ENCODE data around the gene TYW1B. TPM values are rescaled to one million over a fixed set of nuclear protein-coding genes. Genes with fewer than 3 reads are reported as not detected.
A peak's percentile ranks its signal among the peaks of the same experiment; 100 is the strongest.
"Not testable (repeated sequence)": the region's sequence is repeated elsewhere in the genome, so short reads cannot be mapped to it uniquely, and the experiment has no call there.

The TYW1B gene
- total and polyA plus RNA-seq, 2 donors (not counting 3 experiments of a cell fraction or from before 2014, with no cell fraction given), result 0.69 to 2.7 TPM

DNA sequence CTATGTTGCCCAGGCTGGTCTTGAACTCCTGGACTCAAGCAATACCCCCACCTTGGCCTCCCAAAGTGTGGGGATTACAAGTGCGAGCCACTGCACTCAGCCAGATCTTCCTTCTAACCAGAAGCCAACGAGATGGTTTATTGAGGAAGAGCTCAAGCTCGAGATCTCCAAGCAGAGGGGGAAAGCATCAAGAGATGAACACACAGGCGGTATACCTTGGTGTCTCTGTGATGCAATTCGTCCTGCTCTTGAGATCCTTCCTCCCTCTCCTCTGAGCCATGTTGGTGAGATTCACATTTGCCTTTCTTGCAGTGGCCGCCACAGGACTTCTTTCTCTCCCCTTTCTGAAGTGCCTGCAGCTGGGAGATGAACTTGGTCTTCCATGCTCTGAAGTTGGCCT is 21.1 kb downstream of the TYW1B start:
- H3K27me3 ChIP-seq (ENCODE audit: control insufficient read depth in 2 of 2, insufficient read depth in 2 of 2, low read length in 2 of 2); H3K27ac ChIP-seq (ENCODE audit: insufficient read depth, low read depth, low read length); H3K4me1 ChIP-seq (ENCODE audit: control insufficient read depth, extremely low read depth, insufficient read depth, low read length); H3K36me3 ChIP-seq (ENCODE audit: control insufficient read depth in 2 of 2, extremely low read depth in 1 of 2, insufficient read depth in 2 of 2, low read length in 2 of 2); DNase-seq (ENCODE audit: low read depth, low spot score); H3K9me1 ChIP-seq (replicated peaks; ENCODE audit: control insufficient read depth, extremely low read depth, insufficient read depth, low read length); H4K20me1 ChIP-seq (replicated peaks; ENCODE audit: control insufficient read depth, extremely low read depth, insufficient read depth, low read length); POLR2A ChIA-PET; BruUV-seq (replicated peaks); H3K79me2 ChIP-seq (ENCODE audit: control insufficient read depth, insufficient read depth, low read length); H2AFZ ChIP-seq (ENCODE audit: low read depth, low read length); H3K9ac ChIP-seq (replicated peaks; ENCODE audit: extremely low read depth, insufficient read depth, low read length); H3K4me2 ChIP-seq (ENCODE audit: insufficient read depth, low read length); dilution Hi-C loops (cut with MboI; ENCODE audit: extremely low pct_ligation_motif_present, low sequenced_read_pairs); H3K4me3 ChIP-seq (replicated peaks in 1 of 3; ENCODE audit: insufficient read depth in 1 of 3, low read depth in 1 of 3, low read length in 3 of 3); H3K9me3 ChIP-seq (replicated peaks; ENCODE audit: control insufficient read depth, insufficient read depth, low read length); intact Hi-C loops (cut with micrococcal nuclease): not testable (repeated sequence)
- CTCF ChIA-PET, result interaction anchor here (1.0 kb wide), 1 partner anchor 108 kb away, joined by 3 read pairs; no protein-coding TSS in a partner anchor
- peak; percentile 68 for FAIRE-seq

DNA sequence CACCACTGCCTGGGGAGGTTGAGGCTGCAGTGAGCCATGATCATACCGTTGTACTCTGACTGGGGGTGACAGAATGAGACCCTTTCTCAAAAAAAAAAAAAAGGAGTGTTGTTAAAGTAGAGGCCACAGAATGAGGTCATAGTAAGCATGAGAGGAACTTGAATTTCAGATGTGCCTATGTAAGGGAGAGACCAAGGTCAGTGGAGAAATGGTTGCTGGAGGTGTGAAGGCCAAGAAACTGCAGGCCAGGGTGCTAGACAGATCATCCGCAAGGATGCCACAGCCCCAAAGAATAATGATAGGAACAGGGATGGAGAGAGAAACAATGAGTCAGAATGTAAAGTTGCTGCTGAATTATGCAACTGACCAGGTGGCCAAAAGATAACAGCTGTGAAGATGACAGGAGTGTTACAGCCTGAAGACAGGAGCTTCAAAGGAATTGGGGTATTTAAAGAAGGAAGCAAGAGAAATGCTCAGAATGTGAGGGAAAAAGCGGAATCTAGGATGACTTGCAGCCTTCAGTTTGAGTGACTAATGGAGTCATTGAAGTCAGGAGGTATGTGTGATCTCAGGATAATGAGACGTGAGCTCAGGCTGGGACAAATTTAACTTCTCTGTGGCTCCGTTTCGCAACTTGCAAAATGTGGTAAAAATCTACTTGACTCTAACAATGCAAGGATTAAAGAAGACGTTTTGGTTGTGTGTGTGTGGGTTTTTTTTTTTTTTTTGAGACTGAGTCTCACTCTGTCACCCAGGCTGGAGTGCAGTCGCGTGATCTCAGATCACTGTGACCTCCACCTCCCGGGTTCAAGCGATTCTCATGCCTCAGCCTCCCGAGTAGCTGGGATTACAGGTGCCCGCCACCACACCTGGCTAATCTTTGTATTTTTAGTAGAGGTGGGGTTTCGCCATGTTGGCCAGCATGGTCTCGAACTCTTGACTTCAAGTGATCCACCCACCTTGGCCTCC is 22.2 kb downstream of the TYW1B start:
- DNase-seq (ENCODE audit: low read depth, low spot score) (no peak), FAIRE-seq (no peak)
- no peaks in the 10 kb centered on the region for H4K20me1 ChIP-seq (replicated peaks; ENCODE audit: control insufficient read depth, extremely low read depth, insufficient read depth, low read length)
- H3K4me2 ChIP-seq (ENCODE audit: insufficient read depth, low read length), result no peak overlapping the region
- ChIA-PET CTCF (interaction anchor here (1.0 kb wide), 1 partner anchor 109 kb away, joined by 3 read pairs; no protein-coding TSS in a partner anchor), POLR2A (no interaction called here)
- no peak overlapping the region for H3K27ac ChIP-seq (ENCODE audit: insufficient read depth, low read depth, low read length)
- H3K9me1 ChIP-seq (replicated peaks; ENCODE audit: control insufficient read depth, extremely low read depth, insufficient read depth, low read length), result no peaks in the 10 kb centered on the region
- BruUV-seq (replicated peaks), result no TSS peak
- dilution Hi-C loops (cut with MboI; ENCODE audit: extremely low pct_ligation_motif_present, low sequenced_read_pairs), result no loop called here
- H3K4me1 ChIP-seq (ENCODE audit: control insufficient read depth, extremely low read depth, insufficient read depth, low read length), result no peaks in the 10 kb centered on the region
- intact Hi-C loops (cut with micrococcal nuclease), result no loop called here
- TF ChIP-seq FOS (IDR thresholded peaks at IDR 0.05; ENCODE audit: borderline replicate concordance, insufficient read depth, low read length) (no peak), GATA2 (IDR thresholded peaks at IDR 0.05; ENCODE audit: insufficient read depth, insufficient read length, low read depth, low read length) (no peak), CTCF (IDR thresholded peaks at IDR 0.05; ENCODE audit: extremely low read depth in 1 of 2, insufficient read depth in 1 of 2, low read depth in 1 of 2, low read length in 2 of 2) (no peak), POLR2AphosphoS5 (IDR thresholded peaks at IDR 0.05; ENCODE audit: insufficient read depth, low read depth, low read length) (no peak), JUN (IDR thresholded peaks at IDR 0.05; ENCODE audit: borderline replicate concordance, insufficient read depth, insufficient read length, low read depth) (no peak), POLR2A (IDR thresholded peaks at IDR 0.05; ENCODE audit: low read depth, low read length) (no peak), EZH2 (IDR thresholded peaks at IDR 0.05; ENCODE audit: borderline replicate concordance, low read depth, low read length, severe bottlenecking) (no peak), MYC (IDR thresholded peaks at IDR 0.05; ENCODE audit: low read depth, low read length) (no peak)
- TF ChIP-seq, protein P1, sequence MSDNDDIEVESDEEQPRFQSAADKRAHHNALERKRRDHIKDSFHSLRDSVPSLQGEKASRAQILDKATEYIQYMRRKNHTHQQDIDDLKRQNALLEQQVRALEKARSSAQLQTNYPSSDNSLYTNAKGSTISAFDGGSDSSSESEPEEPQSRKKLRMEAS (IDR thresholded peaks at IDR 0.05; ENCODE audit: insufficient read depth, insufficient read length), result no peak
- no peaks in the 10 kb centered on the region for H3K9me3 ChIP-seq (replicated peaks; ENCODE audit: control insufficient read depth, insufficient read depth, low read length)
- no peaks in the 10 kb centered on the region for H3K79me2 ChIP-seq (ENCODE audit: control insufficient read depth, insufficient read depth, low read length)
- no peak overlapping the region for H3K9ac ChIP-seq (replicated peaks; ENCODE audit: extremely low read depth, insufficient read depth, low read length)
- H3K36me3 ChIP-seq (ENCODE audit: control insufficient read depth in 2 of 2, extremely low read depth in 1 of 2, insufficient read depth in 2 of 2, low read length in 2 of 2), result peaks cover 0 to 2% of the 10 kb centered on the region in 2 experiments
- no peak overlapping the region for H3K4me3 ChIP-seq (replicated peaks in 1 of 3; ENCODE audit: insufficient read depth in 1 of 3, low read depth in 1 of 3, low read length in 3 of 3)
- no peak overlapping the region for H2AFZ ChIP-seq (ENCODE audit: low read depth, low read length)
- no peaks in the 10 kb centered on the region for H3K27me3 ChIP-seq (ENCODE audit: control insufficient read depth in 2 of 2, insufficient read depth in 2 of 2, low read length in 2 of 2)
